EL (cell line): ENCODE data around the gene NEK4.

Source experiments
- DNase-seq: peaks from one replicate; pipeline ENCODE4 v3.0.0-alpha.2; 2016

Gene NEK4

GRCh38 chr3:52770496-52771333 is at the start of gene NEK4:
TSS of gene NEK4 (minus strand) at chr3:52770940. CDS start at chr3:52770746, 194 bp downstream.
- peak; percentile 89 for DNase-seq

- no peak for DNase-seq
Measured at GRCh38 chr3:52819936-52820335, 49.2 kb upstream of the NEK4 start.

GRCh38 chr3:52817860-52818259 is 47.1 kb upstream of the NEK4 start:
- no peak for DNase-seq

- DNase-seq: peak; percentile 13
Measured at GRCh38 chr3:52817221-52817620, 46.5 kb upstream of the NEK4 start.

GRCh38 chr3:52816654-52817053 is 45.9 kb upstream of the NEK4 start:
- no peak for DNase-seq

GRCh38 chr3:52816199-52816598 is 45.5 kb upstream of the NEK4 start:
- no peak for DNase-seq

- no peak for DNase-seq
Measured at GRCh38 chr3:52813810-52814209, 43.1 kb upstream of the NEK4 start.

- no peak for DNase-seq
Measured at GRCh38 chr3:52811452-52812011, 40.8 kb upstream of the NEK4 start.

- DNase-seq: no peak
Measured at GRCh38 chr3:52810923-52811322, 40.2 kb upstream of the NEK4 start.

- no peak for DNase-seq
Measured at GRCh38 chr3:52809662-52810377, 39.1 kb upstream of the NEK4 start.

GRCh38 chr3:52809149-52809548 is 38.4 kb upstream of the NEK4 start:
- DNase-seq: no peak

- no peak for DNase-seq
Measured at GRCh38 chr3:52805270-52806039, 34.7 kb upstream of the NEK4 start.

- DNase-seq: no peak
Measured at GRCh38 chr3:52801839-52802238, 31.1 kb upstream of the NEK4 start.

GRCh38 chr3:52800079-52800478 is 29.3 kb upstream of the NEK4 start:
- no peak for DNase-seq

GRCh38 chr3:52798978-52799476 is 28.3 kb upstream of the NEK4 start:
- DNase-seq: peak; percentile 21

- DNase-seq: peak; percentile 12
Measured at GRCh38 chr3:52798376-52798977, 27.7 kb upstream of the NEK4 start.

GRCh38 chr3:52796411-52796810 is 25.7 kb upstream of the NEK4 start:
- DNase-seq: no peak

GRCh38 chr3:52795298-52795900 is 24.7 kb upstream of the NEK4 start:
- DNase-seq: no peak

- no peak for DNase-seq
Measured at GRCh38 chr3:52794612-52795099, 23.9 kb upstream of the NEK4 start, which contains the start of gene ITIH3. TSS of gene ITIH3 (plus strand) at chr3:52794796. CDS start at chr3:52794804, 8 bp downstream.

GRCh38 chr3:52793702-52794611 is 23.2 kb upstream of the NEK4 start:
- DNase-seq: no peak
